Calu3 (cell line): Measurements from ENCODE around the gene RSPO4. TPM values are rescaled to one million over a fixed set of nuclear protein-coding genes. Genes with fewer than 3 reads are reported as not detected.

ENCODE experiments used
- BruUV-seq: library from RNA; stranded (reverse); fragments of 400-500 nt; replicated peaks from 2 replicates; lab custom pipeline; 2021; lab: Mats Ljungman, UMichigan
- CTCF ChIA-PET: fragments of 300-600 bp; sonication (Branson Sonifier 250); formaldehyde crosslinking; loops from one replicate; lab custom pipeline; 2022; ENCODE audit warnings: antibody characterized with exemption; lab: Charles Lee
- DNase-seq: peaks from one replicate; pipeline ENCODE4 v3.0.0; 2022
- H3K27ac Mint-ChIP-seq: one replicate; pipeline ENCODE4 v1.8.0; 2022; ENCODE audit warnings: mixed read lengths; ENCODE audit not compliant: unreplicated experiment
- H3K27me3 Mint-ChIP-seq: one replicate; pipeline ENCODE4 v1.8.0; 2022; ENCODE audit warnings: mixed read lengths; ENCODE audit not compliant: unreplicated experiment
- H3K36me3 Mint-ChIP-seq: one replicate; pipeline ENCODE4 v1.8.0; 2022; ENCODE audit warnings: mild to moderate bottlenecking, moderate library complexity, mixed read lengths; ENCODE audit not compliant: insufficient read depth, unreplicated experiment
- H3K4me1 Mint-ChIP-seq: one replicate; pipeline ENCODE4 v1.8.0; 2022; ENCODE audit warnings: mild to moderate bottlenecking, low read depth, mixed read lengths; ENCODE audit not compliant: unreplicated experiment
- H3K4me3 Mint-ChIP-seq: one replicate; pipeline ENCODE4 v1.8.0; 2022; ENCODE audit warnings: mild to moderate bottlenecking, low read depth, moderate library complexity, mixed read lengths; ENCODE audit not compliant: unreplicated experiment
- H3K9me3 Mint-ChIP-seq: one replicate; pipeline ENCODE4 v1.8.0; 2022; ENCODE audit warnings: low read depth, mixed read lengths; ENCODE audit not compliant: unreplicated experiment
- CTCF ChIP-seq: fragments of 200-600 bp; IDR thresholded peaks from one replicate; pipeline ENCODE4 v1.8.0; 2022; ENCODE audit warnings: antibody characterized with exemption; ENCODE audit not compliant: unreplicated experiment
- intact Hi-C: fragments of 100-400 bp; cut with micrococcal nuclease; formaldehyde crosslinking; loops from one replicate; pipeline ENCODE4 v1.10.0; 2022; ENCODE audit not compliant: unreplicated experiment
- total RNA-seq: library from RNA; stranded (reverse); gene quantifications from 2 replicates; pipeline ENCODE4 v1.2.3, GENCODE V29; 2022

RSPO4 gene
- total RNA-seq, 1 experiment from 2014 or later, result not detected

GRCh38 chr20:933029-933428, 69.1 kb downstream of the RSPO4 start:
- no peaks in the 10 kb centered on the region for H3K4me1 Mint-ChIP-seq
- TF ChIP-seq CTCF, result no peak
- DNase-seq, result no peak
- peaks cover 3% of the 10 kb centered on the region for H3K9me3 Mint-ChIP-seq
- no peak overlapping the region for H3K27ac Mint-ChIP-seq
- H3K36me3 Mint-ChIP-seq, result no peaks in the 10 kb centered on the region
- intact Hi-C loops, result no loop called here
- BruUV-seq, result no TSS peak
- H3K4me3 Mint-ChIP-seq, result no peak overlapping the region
- peaks cover 21% of the 10 kb centered on the region for H3K27me3 Mint-ChIP-seq
- CTCF ChIA-PET, result no interaction called here

GRCh38 chr20:931401-931800, 70.7 kb downstream of the RSPO4 start:
- H3K9me3 Mint-ChIP-seq, result peaks cover 3% of the 10 kb centered on the region
- H3K27me3 Mint-ChIP-seq, result peaks cover 36% of the 10 kb centered on the region
- no peaks in the 10 kb centered on the region for H3K36me3 Mint-ChIP-seq

GRCh38 chr20:926670-927069, 75.4 kb downstream of the RSPO4 start:
- Mint-ChIP-seq H3K36me3 (no peaks in the 10 kb centered on the region), H3K9me3 (peaks cover 3% of the 10 kb centered on the region), H3K27me3 (peaks cover 32% of the 10 kb centered on the region), H3K4me3 (no peak overlapping the region), H3K4me1 (no peaks in the 10 kb centered on the region), H3K27ac (no peak overlapping the region)
- CTCF ChIA-PET, result no interaction called here
- intact Hi-C loops, result no loop called here
- no TSS peak for BruUV-seq
- no peak for DNase-seq
- TF ChIP-seq CTCF, result no peak

More at GRCh38 chr20:931401-931800, 70.7 kb downstream of the RSPO4 start:
- Mint-ChIP-seq H3K4me1 (no peaks in the 10 kb centered on the region), H3K4me3 (no peak overlapping the region), H3K27ac (no peak overlapping the region)
- TF ChIP-seq CTCF, result no peak
- CTCF ChIA-PET, result no interaction called here
- no TSS peak for BruUV-seq
- DNase-seq, result no peak
- intact Hi-C loops, result no loop called here

GRCh38 chr20:925516-925915, 76.6 kb downstream of the RSPO4 start:
- no peak for TF ChIP-seq CTCF
- Mint-ChIP-seq H3K27ac (no peak overlapping the region), H3K4me1 (no peaks in the 10 kb centered on the region), H3K36me3 (no peaks in the 10 kb centered on the region), H3K9me3 (peaks cover 2% of the 10 kb centered on the region), H3K4me3 (no peak overlapping the region), H3K27me3 (peaks cover 35% of the 10 kb centered on the region)
- no TSS peak for BruUV-seq
- intact Hi-C loops, result no loop called here
- no peak for DNase-seq
- CTCF ChIA-PET, result interaction anchor here (0.7 kb wide), 1 partner anchor 10 kb away, joined by 5 read pairs; no protein-coding TSS in a partner anchor
